Left lung (tissue), 10 donors: ENCODE data around the gene TCF3. TPM values are rescaled to one million over a fixed set of nuclear protein-coding genes. Genes with fewer than 3 reads are reported as not detected.

Experiments
- ATAC-seq: fragments of 200-7000 bp; cut with Tn5 transposase; one replicate; pipeline ENCODE4 v1.9.1; 2020; ENCODE audit warnings: moderate library complexity
- DNase-seq, 4 donors: peaks; one replicate each; pipeline ENCODE4 v3.0.0-alpha.2; 2013 to 2020
- H3K27ac ChIP-seq, 2 donors: fragments of 200-600 bp; sonication (generic) in 1 of 2; one replicate each; pipeline versions ENCODE4 v1.5.0 to v1.8.0; 2020 to 2021
- H3K27me3 ChIP-seq, 2 donors: fragments of 200-600 bp; sonication (generic) in 1 of 2; one replicate each; pipeline versions ENCODE4 v1.5.0 to v1.8.0; 2020 to 2021
- H3K36me3 ChIP-seq, 2 donors: fragments of 200-600 bp; sonication (generic) in 1 of 2; one replicate each; pipeline versions ENCODE4 v1.5.0 to v1.8.0; 2020 to 2021
- H3K4me1 ChIP-seq, 2 donors: fragments of 200-600 bp; one replicate each; pipeline ENCODE4 v1.8.0; 2021
- H3K4me3 ChIP-seq, 2 donors: fragments of 200-600 bp; sonication (generic) in 1 of 2; one replicate each; pipeline versions ENCODE4 v1.5.0 to v1.8.0; 2020 to 2021; ENCODE audit warnings: mild to moderate bottlenecking in 1 of 2
- H3K9me3 ChIP-seq, 2 donors: fragments of 200-600 bp; sonication (generic) in 1 of 2; one replicate each; pipeline versions ENCODE4 v1.5.0 to v1.8.0; 2020 to 2021
- intact Hi-C, 2 donors: fragments of 100-400 bp; cut with DNase I; formaldehyde crosslinking; loops; one replicate each; pipeline versions ENCODE4 v1.11.2 to v1.14.2; 2022
- polyA plus RNA-seq, 6 donors: library from polyadenylated mRNA; unstranded; fragments of 120-200 nt; gene quantifications; one replicate each; pipeline ENCODE4 v1.2.1, GENCODE V29; 2013; ENCODE audit not compliant: insufficient read length in 6 of 6
- total RNA-seq, 2 donors: library from RNA; stranded (reverse); fragmentation: NEBNext Ultra II Directional; extraction: Animal tissue kit (Norgen Biotek cat#: 25700); gene quantifications; one replicate each; pipeline ENCODE4 v1.2.1, GENCODE V29; 2021
- TF ChIP-seq, protein P1 (sequence below), 2 donors: fragments of 200-600 bp; sonication (generic) in 1 of 2; IDR thresholded peaks; one replicate each; pipeline versions ENCODE4 v1.5.0 to v1.8.0; 2021; ENCODE audit warnings: antibody characterized with exemption in 2 of 2
- donor health status: DM: no; HTN: yes; CAD: no.
- donor health status: DM: no; HTN: no; CAD: no.

TCF3 gene
- total and polyA plus RNA-seq, 8 donors, result 57.9 to 149 (median 124) TPM

DNA sequence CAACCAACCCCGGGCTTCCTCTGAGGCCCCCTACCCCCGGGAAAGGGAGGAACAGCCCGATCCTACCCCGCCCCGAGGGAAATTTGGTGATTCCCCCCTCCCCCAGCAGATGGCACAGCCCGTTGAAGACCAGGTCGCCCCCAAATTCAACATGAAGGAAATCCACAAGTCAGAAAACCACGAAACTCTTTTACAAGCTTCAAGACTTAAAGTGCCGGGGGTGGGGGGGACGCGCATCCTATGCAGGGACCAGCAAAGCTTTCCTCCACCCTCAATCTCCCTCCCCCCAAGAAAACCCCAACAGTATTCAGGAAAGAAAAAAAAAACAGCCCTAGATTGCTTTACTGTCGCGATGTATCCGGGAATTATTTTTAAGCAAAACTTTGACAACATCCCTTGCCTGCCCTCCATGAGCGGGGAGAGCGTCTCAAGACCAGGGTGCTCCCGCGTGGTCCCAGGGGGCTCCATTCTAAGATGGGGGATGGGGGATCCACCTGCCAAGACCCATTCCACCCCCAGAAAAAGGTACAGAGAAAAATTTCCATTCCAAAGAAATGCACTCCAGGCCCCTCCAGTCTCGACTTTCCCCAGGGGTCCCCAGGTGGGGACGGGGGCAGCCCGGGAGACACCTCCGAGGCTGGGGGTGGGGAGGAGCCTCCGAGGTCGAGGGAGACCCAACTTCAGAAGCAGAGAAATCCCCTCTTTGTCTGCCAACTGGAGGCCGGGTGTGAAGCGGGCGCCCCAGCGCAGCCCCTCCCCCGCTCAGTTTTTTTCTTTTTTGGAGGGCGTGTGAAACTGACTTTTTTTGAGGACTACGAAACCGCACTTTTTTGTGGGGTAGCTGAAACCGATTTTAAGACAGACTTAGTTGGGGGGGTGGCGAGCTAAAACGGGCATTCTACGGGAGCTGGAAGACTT lies 1.5 kb downstream of the TCF3 start:
- DNase-seq, result peak in 2 of 4 donors; percentile 51 to 71
- intact Hi-C loops, result no loop called here

DNA sequence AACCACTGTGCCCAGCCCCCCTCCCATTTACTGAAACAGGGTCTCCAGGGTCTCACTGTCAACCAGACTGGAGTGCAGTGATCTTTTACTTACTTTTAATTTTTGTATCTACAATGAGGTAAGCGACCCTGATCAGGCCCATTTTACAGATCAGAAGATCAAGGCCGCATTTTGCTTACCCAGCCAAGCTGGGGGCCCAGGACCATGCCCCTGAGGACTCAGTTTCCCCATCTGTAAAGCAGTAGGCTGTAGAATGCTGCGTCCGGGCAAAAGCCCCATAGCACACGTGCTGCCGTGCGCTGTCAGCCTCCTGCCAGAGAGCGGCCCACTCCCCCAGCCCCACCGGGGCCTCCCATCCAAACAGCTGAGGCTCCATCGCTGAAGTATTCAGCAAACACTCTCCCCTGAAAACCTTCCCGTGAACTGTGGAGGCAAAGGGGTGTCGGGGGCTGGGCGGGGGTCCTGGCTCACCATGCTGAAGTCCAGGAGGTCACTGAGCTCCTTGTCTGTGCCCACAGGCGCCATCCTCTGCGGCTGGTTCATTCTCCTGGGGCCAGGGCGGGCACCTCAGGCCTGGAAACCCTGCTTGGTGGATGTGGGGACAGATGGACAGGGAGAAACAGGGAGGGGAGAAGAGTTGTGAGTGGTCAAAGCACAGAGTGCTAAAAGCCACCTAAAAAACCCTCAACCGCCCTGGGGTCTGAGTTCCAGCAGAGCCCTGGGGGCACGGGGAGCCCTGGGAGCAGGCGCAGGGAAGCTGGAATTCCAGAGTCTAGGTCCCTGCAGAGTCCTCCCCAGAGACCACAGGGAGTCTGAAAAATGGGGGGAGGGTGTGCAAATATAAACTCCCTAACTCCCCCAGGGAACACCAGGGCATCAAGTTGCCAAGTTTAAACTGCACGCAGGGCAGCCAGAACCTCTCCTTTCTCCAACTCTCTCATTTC lies 2.4 kb downstream of the TCF3 start:
- intact Hi-C loops, result no loop called here
- peaks cover 4 to 30% of the 10 kb centered on the region in 2 donors for H3K4me1 ChIP-seq

More for the DNA sequence above, 1.5 kb downstream of the TCF3 start:
- H3K4me3 ChIP-seq, result peak overlapping the region; percentile 62 to 84
- no peak for ATAC-seq
- H3K9me3 ChIP-seq, result no peaks in the 10 kb centered on the region
- peaks cover 4 to 30% of the 10 kb centered on the region in 2 donors for H3K4me1 ChIP-seq
- TF ChIP-seq, protein P1, sequence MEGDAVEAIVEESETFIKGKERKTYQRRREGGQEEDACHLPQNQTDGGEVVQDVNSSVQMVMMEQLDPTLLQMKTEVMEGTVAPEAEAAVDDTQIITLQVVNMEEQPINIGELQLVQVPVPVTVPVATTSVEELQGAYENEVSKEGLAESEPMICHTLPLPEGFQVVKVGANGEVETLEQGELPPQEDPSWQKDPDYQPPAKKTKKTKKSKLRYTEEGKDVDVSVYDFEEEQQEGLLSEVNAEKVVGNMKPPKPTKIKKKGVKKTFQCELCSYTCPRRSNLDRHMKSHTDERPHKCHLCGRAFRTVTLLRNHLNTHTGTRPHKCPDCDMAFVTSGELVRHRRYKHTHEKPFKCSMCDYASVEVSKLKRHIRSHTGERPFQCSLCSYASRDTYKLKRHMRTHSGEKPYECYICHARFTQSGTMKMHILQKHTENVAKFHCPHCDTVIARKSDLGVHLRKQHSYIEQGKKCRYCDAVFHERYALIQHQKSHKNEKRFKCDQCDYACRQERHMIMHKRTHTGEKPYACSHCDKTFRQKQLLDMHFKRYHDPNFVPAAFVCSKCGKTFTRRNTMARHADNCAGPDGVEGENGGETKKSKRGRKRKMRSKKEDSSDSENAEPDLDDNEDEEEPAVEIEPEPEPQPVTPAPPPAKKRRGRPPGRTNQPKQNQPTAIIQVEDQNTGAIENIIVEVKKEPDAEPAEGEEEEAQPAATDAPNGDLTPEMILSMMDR (IDR thresholded peaks at IDR 0.05), result no peak
- H3K27ac ChIP-seq, result no peak overlapping the region
- peaks cover 0 to 13% of the 10 kb centered on the region in 2 donors for H3K27me3 ChIP-seq
- H3K36me3 ChIP-seq, result peaks cover 0 to 20% of the 10 kb centered on the region in 2 donors

DNA sequence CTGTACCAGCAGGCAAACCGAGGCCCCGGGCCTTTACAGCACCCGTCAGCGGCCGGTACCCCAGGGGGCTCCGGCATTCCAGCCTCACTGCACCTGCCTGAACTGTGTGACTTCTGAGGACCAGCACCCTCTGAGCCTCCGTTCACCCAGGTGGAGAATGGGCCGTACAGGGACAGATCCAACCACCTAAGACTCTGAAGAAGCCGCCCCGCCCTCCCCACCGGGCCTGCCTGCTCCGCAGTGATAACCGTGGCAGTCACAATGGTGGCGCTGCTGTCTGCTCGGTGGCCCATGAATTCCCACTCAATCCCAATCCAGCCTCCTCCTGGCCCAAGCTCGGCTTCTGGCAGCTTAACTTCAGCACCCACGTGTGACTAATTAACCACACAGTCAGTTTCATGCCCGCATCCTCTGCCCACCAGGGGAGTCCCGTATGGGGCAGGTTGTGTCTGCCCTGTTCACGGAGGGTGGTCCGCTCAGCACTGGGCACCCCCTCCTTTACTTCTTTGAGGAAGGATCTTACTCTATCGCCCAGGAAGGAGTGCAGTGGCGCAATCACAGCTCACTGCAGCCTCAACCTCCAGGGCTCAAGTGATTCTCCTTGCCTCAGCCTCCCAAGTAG lies 3.4 kb downstream of the TCF3 start:
- no peak overlapping the region for H3K4me3 ChIP-seq
- peak in 1 of 4 donors; percentile 63 for DNase-seq
- no peak for ATAC-seq
- H3K4me1 ChIP-seq, result peaks cover 4 to 28% of the 10 kb centered on the region in 2 donors
- peaks cover 0 to 38% of the 10 kb centered on the region in 2 donors for H3K36me3 ChIP-seq
- no peaks in the 10 kb centered on the region for H3K9me3 ChIP-seq
- TF ChIP-seq, protein P1 (IDR thresholded peaks at IDR 0.05), result no peak
- H3K27ac ChIP-seq, result no peak overlapping the region
- peaks cover 0 to 13% of the 10 kb centered on the region in 2 donors for H3K27me3 ChIP-seq
- intact Hi-C loops, result no loop called here

More for the DNA sequence above, 2.4 kb downstream of the TCF3 start:
- no peak for ATAC-seq
- Histone ChIP-seq H3K36me3 (peaks cover 0 to 29% of the 10 kb centered on the region in 2 donors), H3K9me3 (no peaks in the 10 kb centered on the region), H3K27me3 (peaks cover 0 to 13% of the 10 kb centered on the region in 2 donors), H3K27ac (no peak overlapping the region), H3K4me3 (no peak overlapping the region)
- peak in 1 of 4 donors; percentile 54 for DNase-seq
- TF ChIP-seq, protein P1 (IDR thresholded peaks at IDR 0.05), result no peak

DNA sequence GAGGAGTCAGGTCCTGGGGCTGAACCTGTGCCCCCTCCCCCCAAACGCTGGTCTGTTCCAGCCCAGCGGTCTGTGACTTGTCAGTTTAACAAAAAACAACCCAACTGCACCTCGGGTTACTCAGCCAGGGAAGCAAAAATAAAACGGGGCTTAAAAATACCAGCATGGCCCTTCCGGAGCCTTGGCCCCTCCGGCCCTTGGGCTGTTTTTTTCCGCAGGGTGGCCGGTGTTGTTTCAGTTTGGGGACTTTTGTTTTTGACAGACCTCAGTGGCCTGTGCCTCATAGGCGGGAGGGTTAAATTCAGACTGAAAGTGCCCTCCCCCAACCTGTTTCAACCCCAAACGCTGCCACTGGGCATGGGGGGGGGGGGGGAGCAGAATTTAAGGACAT lies 4.0 kb downstream of the TCF3 start:
- no peak overlapping the region for H3K4me3 ChIP-seq
- no peak for DNase-seq
- no peak overlapping the region for H3K27ac ChIP-seq
- peaks cover 0 to 44% of the 10 kb centered on the region in 2 donors for H3K36me3 ChIP-seq
- H3K9me3 ChIP-seq, result no peaks in the 10 kb centered on the region
- H3K27me3 ChIP-seq, result peaks cover 0 to 13% of the 10 kb centered on the region in 2 donors
- TF ChIP-seq, protein P1 (IDR thresholded peaks at IDR 0.05), result no peak
- intact Hi-C loops, result no loop called here
- ATAC-seq, result no peak
- H3K4me1 ChIP-seq, result peaks cover 4 to 22% of the 10 kb centered on the region in 2 donors
